ENCODE results near the gene GNAI3.

DNA sequence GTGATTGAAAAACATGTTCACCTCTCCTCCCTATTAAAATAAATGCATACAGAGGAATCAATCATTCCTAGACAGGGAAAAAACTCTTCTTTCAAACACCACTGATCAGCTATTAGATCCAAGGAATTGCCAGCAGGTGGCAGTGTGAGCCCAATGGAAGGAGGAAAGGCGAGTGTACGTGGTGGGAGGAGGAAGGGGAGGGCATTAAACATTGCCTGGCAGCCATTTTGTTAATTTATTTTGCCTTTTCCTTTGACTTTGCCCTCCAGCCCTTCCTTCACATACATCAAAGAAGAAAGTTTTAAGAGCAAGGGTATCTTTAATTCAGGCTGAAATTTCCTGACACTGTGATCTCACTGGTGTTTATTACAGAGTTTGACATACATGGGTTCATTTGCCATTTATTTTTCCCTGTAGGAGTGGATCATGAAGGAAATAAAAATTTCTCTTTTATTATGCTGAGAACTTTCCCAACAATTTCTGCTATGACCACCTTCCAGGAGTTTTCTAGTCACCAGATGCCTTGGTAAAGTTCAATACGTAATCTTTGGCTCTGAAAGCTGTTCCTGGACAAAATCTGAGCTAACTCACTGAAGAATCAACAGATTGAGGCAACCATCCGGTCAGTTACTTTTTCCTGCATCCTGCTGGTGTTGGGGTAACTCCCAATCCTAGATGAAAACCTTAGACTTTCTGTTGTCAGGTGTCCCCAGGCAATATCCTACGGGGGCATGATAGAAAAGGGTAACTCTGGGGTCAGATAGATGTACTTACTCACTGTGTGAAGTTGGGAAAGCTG, 1.9 kb upstream of the GNAI3 start:
- TF ChIP-seq CTCF (conservative IDR thresholded peaks at IDR 0.05; ENCODE audit: low read length) (peak; percentile 96), EZH2phosphoT487 (IDR thresholded peaks at IDR 0.05; ENCODE audit: borderline replicate concordance, low read depth, low read length) (no peak)

Data from OCI-LY7 (cell line).